GM12878 (cell line): ENCODE measurements around the gene NT5C3B. TPM values are rescaled to one million over a fixed set of nuclear protein-coding genes. Genes with fewer than 3 reads are reported as not detected.
"Not testable (repeated sequence)": the region's sequence is repeated elsewhere in the genome, so short reads cannot be mapped to it uniquely, and the experiment has no call there.

Source experiments
- ATAC-seq: fragments of 200-7000 bp; cut with Tn5 transposase; 3 replicates; pipeline ENCODE4 v1.9.1; 2020; ENCODE audit warnings: mild to moderate bottlenecking, moderate library complexity
- BruUV-seq: library from RNA; stranded (reverse); fragments of 400-500 nt; replicated peaks from 2 replicates; lab custom pipeline; 2021; lab: Mats Ljungman, UMichigan
- CTCF ChIA-PET: fragments of 300-600 bp; sonication (Branson Sonifier 250); formaldehyde crosslinking; extraction: SDS; loops from one replicate; lab custom pipeline; 2021; ENCODE audit warnings: inconsistent platforms; lab: Yijun Ruan, JAX
- POLR2A ChIA-PET: fragments of 350-600 bp; formaldehyde crosslinking; extraction: SDS; loops from one replicate; lab custom pipeline; 2021; ENCODE audit warnings: inconsistent platforms; lab: Charles Lee
- RAD21 ChIA-PET: fragments of 300-600 bp; sonication (Branson Sonifier 250); formaldehyde crosslinking; loops from one replicate; lab custom pipeline; 2023; ENCODE audit warnings: antibody characterized with exemption; ENCODE audit not compliant: unreplicated experiment; lab: Charles Lee
- SMC1A ChIA-PET: fragments of 300-600 bp; sonication (Branson Sonifier 250); formaldehyde crosslinking; loops from one replicate; lab custom pipeline; 2023; ENCODE audit not compliant: unreplicated experiment, uncharacterized antibody; lab: Charles Lee
- DNase-seq: peaks from one replicate; pipeline ENCODE4 v3.0.0-alpha.2; 2011; ENCODE audit warnings: low read depth, low spot score
- FAIRE-seq: peaks from 3 replicates; lab custom pipeline; 2011; peaks lifted over from hg19 to GRCh38; lab: Jason Lieb, UNC
- H2AFZ ChIP-seq: 2 replicates; pipeline ENCODE4 v1.6.0; 2011; ENCODE audit warnings: low read depth, low read length, control low read depth; ENCODE audit not compliant: control insufficient read depth
- H3K27ac ChIP-seq: 2 replicates; pipeline ENCODE4 v1.5.1; 2011; ENCODE audit warnings: control low read depth; ENCODE audit not compliant: control insufficient read depth, insufficient read depth
- H3K27me3 ChIP-seq, 2 experiments: replicated peaks in 1 of 2; 2 replicates each; pipeline versions ENCODE4 v1.6.0 to v1.6.1; 2011; ENCODE audit warnings: low read length in 1 of 2; ENCODE audit not compliant: control insufficient read depth in 2 of 2, insufficient read depth in 2 of 2
- H3K36me3 ChIP-seq, 2 experiments: 2 replicates each; pipeline ENCODE4 v1.5.1; 2011; ENCODE audit warnings: low read length in 1 of 2; ENCODE audit not compliant: control insufficient read depth in 2 of 2, insufficient read depth in 2 of 2
- H3K4me1 ChIP-seq: 2 replicates; pipeline ENCODE4 v1.6.1; 2011; ENCODE audit warnings: mild to moderate bottlenecking, low read length, moderate library complexity, mixed read lengths; ENCODE audit not compliant: control insufficient read depth, insufficient read depth
- H3K4me2 ChIP-seq: 2 replicates; pipeline ENCODE4 v1.6.0; 2011; ENCODE audit warnings: control low read depth; ENCODE audit not compliant: control insufficient read depth, insufficient read depth
- H3K4me3 ChIP-seq: fragments of 200-600 bp; sonication (generic); 2 replicates; pipeline ENCODE4 v1.5.1; 2016
- H3K79me2 ChIP-seq: 2 replicates; pipeline ENCODE4 v1.6.0; 2011; ENCODE audit warnings: low read length; ENCODE audit not compliant: control insufficient read depth, insufficient read depth
- H3K9ac ChIP-seq: 2 replicates; pipeline ENCODE4 v1.8.0; 2011; ENCODE audit warnings: low read length, control low read depth, mixed read lengths; ENCODE audit not compliant: control insufficient read depth, insufficient read depth
- H3K9me3 ChIP-seq: replicated peaks from 3 replicates; pipeline ENCODE4 v1.5.1; 2011; ENCODE audit warnings: mild to moderate bottlenecking, low read length; ENCODE audit not compliant: control insufficient read depth, insufficient read depth
- H4K20me1 ChIP-seq: 2 replicates; pipeline ENCODE4 v1.6.0; 2011; ENCODE audit not compliant: control insufficient read depth, insufficient read depth
- BRCA1 ChIP-seq: IDR thresholded peaks from 2 replicates; pipeline ENCODE4 v1.6.1; 2011; ENCODE audit warnings: low read depth, low read length, improper control_type of control experiment
- CBX3 ChIP-seq: fragments of 200-600 bp; sonication (generic); IDR thresholded peaks from 2 replicates; pipeline ENCODE4 v1.6.1; 2016; ENCODE audit warnings: low read depth, borderline replicate concordance
- CREB1 ChIP-seq: IDR thresholded peaks from 2 replicates; pipeline ENCODE4 v1.6.1; 2012; ENCODE audit warnings: low read depth, mild to moderate bottlenecking, inconsistent platforms
- ELK1 ChIP-seq: IDR thresholded peaks from 2 replicates; pipeline ENCODE4 v1.6.1; 2012; ENCODE audit warnings: low read depth, low read length, improper control_type of control experiment
- POU2F2 ChIP-seq: IDR thresholded peaks from 3 replicates; pipeline ENCODE4 v1.6.1; 2011; ENCODE audit warnings: low read depth, mild to moderate bottlenecking, low read length, borderline replicate concordance
- RAD51 ChIP-seq: fragments of 450-650 bp; IDR thresholded peaks from 2 replicates; pipeline ENCODE4 v1.6.1; 2016; ENCODE audit warnings: moderate library complexity, mild to moderate bottlenecking, inconsistent platforms
- SUPT20H ChIP-seq: IDR thresholded peaks from 2 replicates; pipeline ENCODE4 v1.6.1; 2011; ENCODE audit warnings: low read depth, mild to moderate bottlenecking, low read length, moderate library complexity, borderline replicate concordance; ENCODE audit not compliant: control insufficient read depth
- TBL1XR1 ChIP-seq: IDR thresholded peaks from 2 replicates; pipeline ENCODE4 v1.6.1; 2012; ENCODE audit warnings: low read depth, low read length, improper control_type of control experiment
- ZNF687 ChIP-seq: fragments of 450-650 bp; IDR thresholded peaks from 2 replicates; pipeline ENCODE4 v1.6.1; 2017; ENCODE audit warnings: mild to moderate bottlenecking, moderate library complexity
- WGBS: methylation state at CpG from one replicate; pipeline ENCODE4 v1.1.6; 2016; ENCODE audit warnings: low lambda C conversion rate; ENCODE audit not compliant: insufficient replicate concordance, insufficient coverage; ENCODE audit errors: missing lambda C conversion rate; 5-methylcytosine and 5-hydroxymethylcytosine counted together
- in situ Hi-C: fragments of 300-500 bp; cut with MboI; formaldehyde crosslinking; loops from 9 replicates; pipeline ENCODE4 v1.14.3; 2018; ENCODE audit warnings: mixed read lengths
- intact Hi-C: fragments of 100-400 bp; cut with micrococcal nuclease; formaldehyde crosslinking; loops from one replicate; pipeline ENCODE4 v1.14.2; 2022; ENCODE audit not compliant: unreplicated experiment
- polyA plus RNA-seq, 11 experiments: library from polyadenylated mRNA; depleted of rRNA in 4 of 11; unstranded in 6 of 11; stranded (reverse) in 5 of 11; fragments of >200 nt; fragmentation: Nextera tagmentation in 4 of 11; fragmentation: Illumina TruSeq in 1 of 11; extraction: Ambion mirVana in 4 of 11; extraction: Trizol in 1 of 11; gene quantifications; 1 replicate in 1 of 11; 2 replicates in 10 of 11; pipeline versions ENCODE4 v1.2.1 to v1.2.3, GENCODE V29; 2011 to 2016; ENCODE audit warnings: inconsistent platforms in 2 of 11, missing spikeins in 2 of 11, low read depth in 1 of 11
- total RNA-seq, 4 experiments: library from RNA; depleted of rRNA in 3 of 4; stranded (reverse); fragments of >200 nt in 3 of 4; fragmentation: Illumina TruSeq in 1 of 4; extraction: Trizol in 1 of 4; gene quantifications; 2 replicates each; pipeline versions ENCODE4 v1.2.1 to v1.2.3, GENCODE V29; 2013 to 2021

NT5C3B gene
- total and polyA plus RNA-seq, 10 of the 15 experiments (the other 5 are each of a cell fraction or from before 2014, with no cell fraction given), result 0.52 to 64.6 (median 41.0) TPM

GRCh38 chr17:41880130-41880529 lies 44.1 kb upstream of the NT5C3B start:
- ChIA-PET RAD21 (no interaction called here), SMC1A (no interaction called here), POLR2A (interaction anchor here (0.6 kb wide), 1 partner anchor 104 kb away, joined by 5 read pairs; no protein-coding TSS in a partner anchor), CTCF (no interaction called here)
- H3K4me2 ChIP-seq, result no peak overlapping the region
- TF ChIP-seq CREB1, result no peak
- TF ChIP-seq RAD51, result no peak
- no peak for TF ChIP-seq ZNF687
- no peak for TF ChIP-seq ELK1
- no peak for TF ChIP-seq TBL1XR1
- TF ChIP-seq CBX3, result no peak
- no peak for TF ChIP-seq POU2F2
- no peak for TF ChIP-seq BRCA1
- no peak for TF ChIP-seq SUPT20H
- WGBS, result 95% methylated on average over 4 of the region's 4 CpGs
- no peak overlapping the region for H3K27ac ChIP-seq
- intact Hi-C loops (no loop called here), in situ Hi-C loops (no loop called here)
- no peak overlapping the region for H3K4me3 ChIP-seq
- FAIRE-seq (no peak), ATAC-seq (no peak), DNase-seq (no peak)
- no TSS peak for BruUV-seq
- H3K9me3 ChIP-seq, result no peaks in the 10 kb centered on the region
- H2AFZ ChIP-seq, result no peak overlapping the region
- no peaks in the 10 kb centered on the region for H4K20me1 ChIP-seq
- no peaks in the 10 kb centered on the region for H3K79me2 ChIP-seq
- H3K9ac ChIP-seq, result no peak overlapping the region
- H3K27me3 ChIP-seq, result no peaks in the 10 kb centered on the region
- no peaks in the 10 kb centered on the region for H3K4me1 ChIP-seq
- H3K36me3 ChIP-seq, result peaks cover 20 to 23% of the 10 kb centered on the region in 2 experiments

GRCh38 chr17:41874293-41874670 lies 38.2 kb upstream of the NT5C3B start:
- H3K4me1 ChIP-seq, H3K27ac ChIP-seq, H3K27me3 ChIP-seq, ATAC-seq, CTCF ChIA-PET, in situ Hi-C loops, intact Hi-C loops, POLR2A ChIA-PET, H3K4me3 ChIP-seq, H4K20me1 ChIP-seq, H3K9me3 ChIP-seq, FAIRE-seq, H3K9ac ChIP-seq, RAD21 ChIA-PET, SMC1A ChIA-PET, DNase-seq, H2AFZ ChIP-seq, BruUV-seq, H3K4me2 ChIP-seq, H3K79me2 ChIP-seq: not testable (repeated sequence)
- peaks cover 33 to 34% of the 10 kb centered on the region in 2 experiments for H3K36me3 ChIP-seq
- 100% methylated on average over 5 of the region's 9 CpGs for WGBS
